Endodermal cell (in vitro differentiated cells): ENCODE results near the gene SVIL. TPM values are rescaled to one million over a fixed set of nuclear protein-coding genes. Genes with fewer than 3 reads are reported as not detected.
"Not testable (repeated sequence)": the region's sequence is repeated elsewhere in the genome, so short reads cannot be mapped to it uniquely, and the experiment has no call there.

Source experiments
- DNase-seq: peaks from one replicate; pipeline ENCODE4 v3.0.0-alpha.2; 2017
- H3K27ac ChIP-seq: 2 replicates; pipeline ENCODE4 v1.5.1; 2013; ENCODE audit warnings: mild to moderate bottlenecking, low read depth, low read length, moderate library complexity
- H3K27me3 ChIP-seq: 2 replicates; pipeline ENCODE4 v1.6.1; 2013; ENCODE audit warnings: mild to moderate bottlenecking, low read length, moderate library complexity; ENCODE audit not compliant: insufficient read depth, control insufficient read depth, poor library complexity, severe bottlenecking
- H3K36me3 ChIP-seq: 2 replicates; pipeline ENCODE4 v1.7.0; 2013; ENCODE audit warnings: mild to moderate bottlenecking, low read length, moderate library complexity; ENCODE audit not compliant: control insufficient read depth, insufficient read depth
- H3K4me1 ChIP-seq: one replicate; pipeline ENCODE4 v1.7.0; 2013; ENCODE audit warnings: low read length; ENCODE audit not compliant: control insufficient read depth, insufficient read depth
- H3K4me3 ChIP-seq: 2 replicates; pipeline ENCODE4 v1.5.1; 2013; ENCODE audit warnings: mild to moderate bottlenecking, low read length, moderate library complexity
- H3K9ac ChIP-seq: 2 replicates; pipeline ENCODE4 v1.6.1; 2013; ENCODE audit warnings: mild to moderate bottlenecking, low read length, moderate library complexity; ENCODE audit not compliant: poor library complexity, severe bottlenecking; ENCODE audit errors: extremely low read depth
- H3K9me3 ChIP-seq: 2 replicates; pipeline ENCODE4 v1.6.1; 2013; ENCODE audit warnings: mild to moderate bottlenecking, low read length, moderate library complexity; ENCODE audit not compliant: control insufficient read depth
- H3K27ac Mint-ChIP-seq: 2 replicates; pipeline ENCODE4 v1.8.0; 2020; ENCODE audit warnings: mixed read lengths
- H3K27me3 Mint-ChIP-seq: 2 replicates; pipeline ENCODE4 v1.8.0; 2021; ENCODE audit warnings: mild to moderate bottlenecking, mixed read lengths; ENCODE audit not compliant: insufficient read depth
- H3K36me3 Mint-ChIP-seq: 2 replicates; pipeline ENCODE4 v1.8.0; 2020; ENCODE audit warnings: low read depth, mixed read lengths
- H3K4me1 Mint-ChIP-seq: 2 replicates; pipeline ENCODE4 v1.8.0; 2020; ENCODE audit warnings: mixed read lengths
- H3K4me3 Mint-ChIP-seq: 2 replicates; pipeline ENCODE4 v1.8.0; 2020; ENCODE audit warnings: mild to moderate bottlenecking, moderate library complexity, mixed read lengths
- H3K9me3 Mint-ChIP-seq: 2 replicates; pipeline ENCODE4 v1.8.0; 2020; ENCODE audit warnings: mild to moderate bottlenecking, mixed read lengths
- CTCF ChIP-seq: fragments of 200-600 bp; sonication (generic); conservative IDR thresholded peaks from 2 replicates; pipeline ENCODE4 v1.5.0; 2021; ENCODE audit warnings: antibody characterized with exemption, mild to moderate bottlenecking
- WGBS, 2 experiments: methylation state at CpG; one replicate each; pipeline versions ENCODE4 v1.1.5 to v1.1.7; 2013; ENCODE audit warnings: missing lambda C conversion rate in 2 of 2, mixed read lengths in 1 of 2; ENCODE audit not compliant: insufficient coverage in 1 of 2, insufficient read length in 1 of 2; 5-methylcytosine and 5-hydroxymethylcytosine counted together
- total RNA-seq, 2 donors: library from RNA; stranded (reverse); fragmentation: NEBNext Ultra II Directional in 1 of 2; extraction: Animal tissue kit (Norgen Biotek cat#: 25700) in 1 of 2; gene quantifications; 2 replicates in 1 of 2; 3 replicates in 1 of 2; pipeline ENCODE4 v1.2.1, GENCODE V29; 2021

SVIL gene
- total RNA-seq, 2 donors from 2014 or later = 25.2 to 32.9 TPM

GRCh38 chr10:29539412-29539811, 95.4 kb downstream of the SVIL start:
- H3K27me3 Mint-ChIP-seq = no peaks in the 10 kb centered on the region
- no peak overlapping the region for H3K9ac ChIP-seq
- no peaks in the 10 kb centered on the region for H3K27me3 ChIP-seq
- no peak overlapping the region for H3K27ac Mint-ChIP-seq
- no peak for TF ChIP-seq CTCF
- H3K36me3 ChIP-seq = peaks cover 4% of the 10 kb centered on the region
- H3K9me3 ChIP-seq = no peaks in the 10 kb centered on the region
- WGBS, 2 experiments = 89 to 94% methylated on average over 6 of the region's 6 CpGs
- no peaks in the 10 kb centered on the region for H3K4me1 ChIP-seq
- H3K9me3 Mint-ChIP-seq = no peaks in the 10 kb centered on the region
- no peaks in the 10 kb centered on the region for H3K36me3 Mint-ChIP-seq
- no peak overlapping the region for H3K4me3 ChIP-seq
- H3K4me3 Mint-ChIP-seq = no peak overlapping the region
- DNase-seq = no peak
- H3K4me1 Mint-ChIP-seq = peaks cover 20% of the 10 kb centered on the region
- no peak overlapping the region for H3K27ac ChIP-seq

- Mint-ChIP-seq H3K9me3 (no peaks in the 10 kb centered on the region), H3K36me3 (no peaks in the 10 kb centered on the region), H3K27ac (no peak overlapping the region), H3K4me3 (no peak overlapping the region), H3K27me3 (no peaks in the 10 kb centered on the region), H3K4me1 (peaks cover 27% of the 10 kb centered on the region)
- Histone ChIP-seq H3K9me3 (no peaks in the 10 kb centered on the region), H3K4me3 (no peak overlapping the region), H3K27me3 (no peaks in the 10 kb centered on the region), H3K9ac (no peak overlapping the region), H3K4me1 (no peaks in the 10 kb centered on the region), H3K36me3 (peaks cover 4% of the 10 kb centered on the region), H3K27ac (no peak overlapping the region)
- TF ChIP-seq CTCF = no peak
- WGBS, 2 experiments = 80 to 94% methylated on average over 1 to 7 of the region's 7 CpGs
- no peak for DNase-seq
Measured at GRCh38 chr10:29537799-29538198, 97.0 kb downstream of the SVIL start.

GRCh38 chr10:29536691-29537090, 98.1 kb downstream of the SVIL start:
- H3K4me3 Mint-ChIP-seq, H3K36me3 Mint-ChIP-seq, H3K9me3 Mint-ChIP-seq, DNase-seq, H3K27ac ChIP-seq, H3K27me3 Mint-ChIP-seq, H3K27ac Mint-ChIP-seq, H3K9ac ChIP-seq, H3K4me3 ChIP-seq, H3K9me3 ChIP-seq, H3K36me3 ChIP-seq, H3K4me1 ChIP-seq, H3K27me3 ChIP-seq: not testable (repeated sequence)
- 96 to 97% methylated on average over 5 to 6 of the region's 8 CpGs for WGBS, 2 experiments
- peaks cover 20% of the 10 kb centered on the region for H3K4me1 Mint-ChIP-seq

GRCh38 chr10:29535778-29536453, 98.9 kb downstream of the SVIL start:
- H3K9me3 ChIP-seq = no peaks in the 10 kb centered on the region
- Mint-ChIP-seq H3K27ac (no peak overlapping the region), H3K4me1 (peaks cover 15% of the 10 kb centered on the region), H3K9me3 (no peaks in the 10 kb centered on the region), H3K27me3 (no peaks in the 10 kb centered on the region), H3K36me3 (no peaks in the 10 kb centered on the region), H3K4me3 (no peak overlapping the region)
- no peak overlapping the region for H3K9ac ChIP-seq
- H3K27me3 ChIP-seq = no peaks in the 10 kb centered on the region
- no peak for DNase-seq
- peaks cover 4% of the 10 kb centered on the region for H3K36me3 ChIP-seq
- 84 to 100% methylated on average over 1 to 7 of the region's 7 CpGs for WGBS, 2 experiments
- H3K4me1 ChIP-seq = no peaks in the 10 kb centered on the region
- no peak overlapping the region for H3K4me3 ChIP-seq
- peak; percentile 30 for TF ChIP-seq CTCF
- H3K27ac ChIP-seq = peak overlapping the region; percentile 72
